HG03469 (cell line): ENCODE results near the gene MAGEA9.
"Not testable (repeated sequence)": the region's sequence is repeated elsewhere in the genome, so short reads cannot be mapped to it uniquely, and the experiment has no call there.

Source experiments
- ATAC-seq: cut with Tn5 transposase; IDR thresholded peaks from one replicate; pipeline ENCODE4 v1.9.1; 2021; ENCODE audit warnings: mild to moderate bottlenecking, moderate library complexity, moderate number of reproducible peaks; ENCODE audit not compliant: unreplicated experiment

Gene MAGEA9

GRCh38 chrX:149807747-149808458, 26.2 kb downstream of the MAGEA9 start:
- ATAC-seq = no peak

GRCh38 chrX:149818652-149819051, 36.9 kb downstream of the MAGEA9 start:
- ATAC-seq = no peak

GRCh38 chrX:149819371-149819770, 37.6 kb downstream of the MAGEA9 start:
- no peak for ATAC-seq

GRCh38 chrX:149825424-149825823, 43.7 kb downstream of the MAGEA9 start:
- ATAC-seq = no peak

- ATAC-seq = no peak
Measured at GRCh38 chrX:149827254-149827653, 45.5 kb downstream of the MAGEA9 start.

GRCh38 chrX:149829751-149830191, 48.0 kb downstream of the MAGEA9 start:
- no peak for ATAC-seq

- no peak for ATAC-seq
Measured at GRCh38 chrX:149830192-149830873, 48.6 kb downstream of the MAGEA9 start.

GRCh38 chrX:149831473-149831872, 49.7 kb downstream of the MAGEA9 start:
- ATAC-seq = no peak

- not testable (repeated sequence) for ATAC-seq
Measured at GRCh38 chrX:149836728-149837127, 55.0 kb downstream of the MAGEA9 start.

- no peak for ATAC-seq
Measured at GRCh38 chrX:149837167-149837566, 55.4 kb downstream of the MAGEA9 start.
